NCI-H1092 treated with DMSO at 0.1 percent for 48 hours (cell line): Measurements from ENCODE around the gene ZNF804B.

Experiments
- DNase-seq: peaks from one replicate; lab custom pipeline; 2025; lab: John Stamatoyannopoulos, UW

ZNF804B gene

DNA sequence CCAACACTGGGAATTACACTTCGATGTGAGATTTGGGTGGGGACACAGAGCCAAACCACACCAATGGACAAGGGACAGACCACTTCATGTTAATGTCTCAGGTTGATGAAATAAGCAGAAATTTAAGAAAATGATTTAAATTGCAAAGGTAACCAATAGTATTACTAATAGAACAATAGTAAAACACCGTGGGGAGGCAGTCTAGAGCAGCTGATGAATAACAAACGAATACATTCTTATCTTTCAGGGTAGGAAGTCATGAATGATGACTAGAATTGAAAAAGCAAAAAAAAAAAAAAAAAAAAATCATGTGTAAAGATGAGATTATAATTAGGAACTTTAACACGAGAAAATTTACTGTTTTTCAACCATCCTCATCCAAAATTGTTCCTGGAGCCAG is 207.9 kb downstream of the ZNF804B start:
- no peak for DNase-seq

DNA sequence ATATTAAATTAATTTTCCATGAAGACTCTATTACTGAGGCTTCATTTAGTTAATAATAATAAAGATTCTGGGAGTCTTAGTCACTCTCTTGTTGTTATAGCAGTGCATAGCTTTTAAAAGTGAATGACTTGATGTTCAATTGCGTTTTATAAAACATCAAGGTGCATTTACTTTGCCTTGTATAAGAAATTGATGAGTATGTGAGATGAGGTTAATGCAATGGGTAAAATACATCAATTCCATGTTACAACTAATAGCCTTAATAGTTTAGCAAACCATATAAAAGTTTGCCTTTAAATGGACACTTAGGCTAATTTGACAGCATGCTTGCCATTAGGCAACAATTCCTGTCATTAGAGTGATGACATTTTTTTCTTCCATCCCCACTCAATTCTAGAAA is 209.7 kb downstream of the ZNF804B start:
- DNase-seq = no peak

DNA sequence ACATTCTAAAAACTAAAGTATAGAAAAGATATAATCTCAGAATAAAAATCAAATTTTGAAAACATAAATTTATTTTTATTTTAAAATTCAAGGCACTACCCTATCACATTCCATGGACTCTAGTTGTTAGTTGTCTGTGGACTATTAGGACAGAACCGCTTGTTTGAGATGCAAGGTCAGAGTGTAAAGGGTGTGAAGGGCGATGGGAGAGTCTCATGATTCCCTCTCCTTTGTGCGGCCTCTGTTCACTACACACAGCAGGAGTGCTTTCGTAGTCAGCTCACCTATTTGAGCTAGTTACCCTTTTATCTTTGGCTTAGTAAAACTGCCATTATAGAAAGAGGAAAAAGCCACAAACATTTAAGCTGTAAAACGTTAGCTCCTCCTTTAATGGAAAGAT is 225.8 kb downstream of the ZNF804B start:
- no peak for DNase-seq

DNA sequence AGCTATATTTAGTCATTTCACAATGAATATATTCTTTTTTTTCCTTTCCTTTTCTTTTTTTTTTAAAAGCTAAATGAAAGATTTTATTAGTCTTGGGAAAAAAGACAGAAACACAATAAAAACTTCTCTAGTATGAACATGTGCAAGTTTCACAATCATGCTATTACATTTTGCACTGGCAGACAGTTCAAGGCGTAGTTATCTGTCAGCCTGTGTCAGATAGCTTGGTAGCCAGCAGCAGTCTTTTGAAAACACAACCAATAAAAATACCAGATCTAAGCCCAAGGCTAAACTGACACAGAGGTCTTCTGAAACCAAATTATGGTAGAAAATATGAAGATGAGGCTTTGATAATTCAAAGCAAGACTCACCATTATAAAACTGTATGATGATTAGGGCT is 241.8 kb downstream of the ZNF804B start:
- DNase-seq = no peak

DNA sequence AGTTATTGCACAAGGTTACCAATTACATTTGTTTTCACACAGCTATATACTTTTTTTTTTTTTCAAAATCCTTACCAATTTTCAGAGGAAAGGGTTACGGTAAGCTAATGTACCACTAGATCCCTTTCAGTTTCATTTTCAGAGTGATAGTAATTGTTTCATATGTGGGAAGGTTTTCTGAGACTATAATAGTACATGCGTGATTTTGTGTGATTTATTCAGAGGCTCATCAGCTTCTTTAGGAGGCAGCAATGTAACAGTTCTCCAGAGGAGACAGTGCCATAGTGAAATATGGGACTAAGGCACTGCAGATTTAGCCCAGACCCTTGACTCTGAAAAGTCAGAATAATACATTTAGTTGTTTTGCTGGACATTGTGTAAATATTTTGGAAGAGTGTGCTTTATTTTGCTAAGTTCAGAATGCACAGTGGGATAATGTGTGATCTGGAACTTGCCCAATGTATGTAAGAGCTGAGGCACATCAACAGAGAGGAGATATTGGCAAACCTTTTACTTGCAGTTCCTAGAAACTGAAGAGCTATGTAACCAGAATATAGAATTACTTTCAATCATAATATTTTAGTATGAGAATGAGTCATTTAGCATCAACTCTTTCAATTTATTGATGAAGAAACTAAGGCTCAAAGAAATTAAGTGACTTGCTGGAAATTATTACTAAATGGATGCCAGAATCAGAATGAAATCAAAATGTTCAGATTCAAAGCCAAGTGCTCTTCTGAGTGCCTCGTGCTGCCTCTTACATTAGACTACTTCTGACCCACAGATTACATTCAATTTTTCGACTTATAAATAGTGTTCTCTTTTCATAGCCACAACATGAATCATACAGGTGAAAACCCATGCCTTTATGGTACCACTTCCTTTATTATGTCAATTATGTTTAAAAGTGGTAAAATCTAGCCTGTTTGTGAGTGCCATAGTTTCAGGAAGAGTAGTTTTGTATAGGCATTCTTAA is 243.8 kb downstream of the ZNF804B start:
- DNase-seq = peak; percentile 36

DNA sequence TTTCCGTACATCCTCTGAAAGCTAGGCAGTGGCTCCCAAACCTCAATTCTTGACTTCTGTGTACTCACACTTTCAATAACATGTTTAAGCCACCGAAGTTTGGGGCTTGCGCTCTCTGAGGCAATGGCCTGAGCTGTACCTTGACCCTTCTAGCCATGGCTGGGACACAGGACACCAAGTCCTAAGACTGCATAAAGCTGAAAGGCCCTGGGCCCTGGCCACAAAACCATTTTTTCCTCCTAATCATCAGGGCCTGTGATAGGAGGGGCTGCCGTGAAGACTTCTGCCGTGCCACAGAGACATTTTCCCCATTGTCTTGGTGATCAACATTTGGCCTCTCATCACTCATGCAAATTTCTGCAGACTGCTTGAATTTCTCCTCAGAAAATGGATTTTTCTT is 252.5 kb downstream of the ZNF804B start:
- DNase-seq = no peak

DNA sequence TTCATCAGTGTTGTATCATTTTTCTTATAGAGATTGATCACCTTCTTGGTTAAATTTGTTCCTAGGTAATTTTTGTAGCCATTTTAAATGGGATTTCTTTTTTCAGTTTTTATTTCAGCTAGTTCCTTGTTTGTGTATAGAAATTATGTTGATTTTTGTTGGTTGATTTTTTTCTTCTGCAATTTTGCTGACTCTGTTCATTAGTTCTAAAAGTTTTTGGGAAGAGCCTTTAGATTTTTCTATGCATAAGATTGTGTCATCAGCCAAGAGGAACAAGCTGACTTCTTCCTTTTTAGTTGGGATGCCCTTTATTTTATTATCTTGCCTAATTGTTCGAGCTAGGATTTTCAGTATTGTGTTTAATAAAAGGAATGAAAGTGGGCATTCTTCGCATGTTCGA is 258.2 kb downstream of the ZNF804B start:
- DNase-seq = no peak

DNA sequence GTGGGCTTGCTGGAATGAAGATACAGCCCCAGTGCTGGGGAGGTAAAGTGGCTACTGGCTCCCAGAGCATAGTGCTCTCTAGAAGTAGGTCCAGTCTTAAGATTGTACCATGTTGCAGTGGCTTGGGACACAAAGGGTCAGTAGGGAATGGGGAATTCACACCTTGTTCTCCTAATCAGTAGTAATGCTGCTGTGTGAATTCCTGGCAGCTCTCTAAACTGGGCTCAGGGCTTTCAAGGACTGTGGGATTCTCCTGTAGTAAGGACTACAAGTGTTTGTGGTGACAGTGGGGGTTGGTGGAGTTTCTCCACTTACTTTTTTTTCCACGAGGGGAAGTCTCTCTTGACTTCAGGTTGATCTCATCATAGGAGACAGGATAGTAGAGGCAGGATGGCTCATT is 262.2 kb downstream of the ZNF804B start:
- no peak for DNase-seq

DNA sequence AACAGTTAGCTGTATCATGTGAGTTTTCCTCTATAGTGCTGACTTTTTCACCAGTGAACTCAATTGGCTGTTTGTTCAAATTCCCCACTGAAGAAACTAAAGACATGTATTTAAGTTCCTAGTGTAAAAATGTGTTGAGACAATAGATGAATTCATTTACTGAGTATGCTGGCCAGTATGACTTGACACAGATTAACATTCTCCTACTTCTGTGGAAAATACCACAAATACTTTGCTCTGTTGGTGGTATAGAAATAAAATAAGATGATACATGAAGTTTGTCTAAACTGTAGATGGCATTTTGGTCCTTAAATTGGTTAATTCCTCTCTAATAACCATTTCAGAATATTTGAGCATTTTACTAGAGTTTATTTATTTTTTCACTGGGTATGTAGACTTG is 263.7 kb downstream of the ZNF804B start:
- no peak for DNase-seq

DNA sequence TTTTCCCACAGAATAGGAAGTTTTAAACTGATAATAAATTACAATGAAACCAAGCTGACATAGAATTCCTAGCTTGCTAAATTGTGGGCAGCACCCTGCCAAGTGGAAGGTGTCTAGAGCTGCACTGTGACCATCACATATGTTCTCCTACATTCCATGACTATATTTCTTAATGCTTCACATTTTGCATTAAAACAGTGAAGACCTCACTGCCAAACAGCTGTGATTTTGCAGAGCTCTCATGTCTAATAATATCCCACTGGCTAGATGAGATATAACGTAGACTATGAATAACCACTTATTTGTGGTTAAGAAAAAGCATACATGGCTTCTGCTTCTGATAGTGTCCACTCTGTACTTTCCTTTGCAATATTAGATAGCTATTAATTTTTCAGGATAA is 264.4 kb downstream of the ZNF804B start:
- no peak for DNase-seq

DNA sequence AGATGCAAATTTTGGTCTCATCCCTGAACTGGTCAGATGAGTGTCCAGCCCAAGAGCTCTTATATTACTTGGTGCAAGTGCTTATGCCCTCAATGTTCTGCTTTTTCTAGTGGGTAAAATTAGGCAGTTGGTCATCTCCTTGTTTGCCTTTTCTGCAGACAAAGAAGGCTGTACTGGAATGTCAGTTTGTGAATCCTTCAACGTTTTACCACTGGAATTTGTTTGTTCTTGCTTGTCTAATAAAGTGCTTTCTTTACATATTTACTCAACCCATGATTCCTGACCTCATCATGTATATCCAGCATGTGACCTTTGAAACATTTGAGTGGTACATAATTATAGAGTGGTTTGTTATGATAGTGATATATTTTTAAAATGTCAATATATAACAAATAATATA is 268.3 kb downstream of the ZNF804B start:
- DNase-seq = no peak

DNA sequence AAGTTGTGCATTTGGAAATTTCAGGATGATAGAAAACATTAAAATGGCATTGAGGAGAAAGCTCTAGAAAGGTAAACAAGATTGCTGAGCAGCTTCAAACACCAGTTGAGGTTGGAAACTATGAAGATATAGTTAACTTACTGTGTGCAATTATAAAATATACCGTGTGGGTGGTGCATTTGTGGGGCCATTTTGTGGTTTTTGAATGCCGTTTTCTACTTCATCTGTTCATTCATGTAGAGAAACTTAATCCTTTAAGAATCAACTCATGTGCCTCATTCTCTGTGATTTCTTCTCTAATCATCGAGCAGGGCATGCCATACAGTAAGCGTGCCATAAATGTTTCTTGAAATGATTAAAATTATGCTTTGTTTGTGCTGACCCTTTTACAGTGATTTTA is 268.8 kb downstream of the ZNF804B start:
- DNase-seq = no peak

DNA sequence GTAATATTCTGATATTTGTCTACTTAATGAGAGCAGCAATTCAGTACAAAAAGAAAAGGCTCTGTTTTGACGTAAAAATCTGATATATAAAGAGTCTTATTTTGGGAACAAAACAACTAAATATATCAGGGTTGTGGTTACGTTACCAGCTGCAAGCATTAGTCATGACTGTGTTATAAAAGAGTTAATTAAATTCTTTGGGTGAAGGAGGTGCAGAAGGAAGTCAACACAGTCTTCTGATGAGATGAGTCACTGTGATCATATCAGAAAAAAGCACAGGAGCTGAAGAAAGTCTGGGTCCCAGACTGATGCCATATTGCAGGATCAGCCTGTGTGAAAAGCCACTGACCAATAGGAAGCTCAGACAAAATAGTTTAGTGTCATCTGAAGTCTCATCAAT is 270.4 kb downstream of the ZNF804B start:
- no peak for DNase-seq

DNA sequence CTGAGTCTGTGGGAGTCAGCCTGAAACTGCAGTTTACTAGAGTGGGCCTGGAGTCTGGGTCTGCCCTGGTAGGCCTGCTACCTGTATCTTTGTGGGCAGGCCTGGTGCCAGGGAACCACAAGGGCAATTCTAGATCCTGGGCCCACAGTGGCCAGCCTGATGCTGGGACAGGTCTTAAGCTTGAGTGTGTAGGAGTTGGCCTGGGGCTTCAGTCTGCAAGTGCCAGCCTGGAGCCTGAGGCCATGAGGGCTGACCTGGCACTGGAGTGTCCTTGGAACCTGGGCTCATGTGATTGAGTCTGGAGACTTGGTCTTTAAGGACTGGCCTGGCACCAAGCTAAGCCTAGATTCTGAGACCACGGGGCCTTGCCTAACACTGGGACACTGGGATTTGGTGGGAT is 281.7 kb downstream of the ZNF804B start:
- DNase-seq = no peak

DNA sequence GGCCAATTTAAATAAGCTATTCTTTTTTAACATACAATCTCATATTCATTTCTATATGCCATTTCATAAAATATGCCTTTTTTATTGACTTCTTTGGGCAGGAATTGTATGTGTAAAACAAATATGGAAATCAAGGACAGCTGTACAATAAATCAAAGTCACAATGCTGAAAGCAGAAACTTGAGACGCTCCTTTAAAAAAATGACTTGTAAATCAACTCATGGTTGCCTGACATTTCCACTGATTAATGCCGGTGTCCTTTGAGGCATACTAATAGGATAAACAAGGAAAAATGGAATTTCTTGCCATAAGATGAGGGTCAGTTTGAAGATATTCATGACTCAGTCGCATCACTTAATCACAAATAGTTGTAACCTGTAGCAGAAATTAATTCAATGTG is 283.4 kb downstream of the ZNF804B start:
- DNase-seq = no peak

DNA sequence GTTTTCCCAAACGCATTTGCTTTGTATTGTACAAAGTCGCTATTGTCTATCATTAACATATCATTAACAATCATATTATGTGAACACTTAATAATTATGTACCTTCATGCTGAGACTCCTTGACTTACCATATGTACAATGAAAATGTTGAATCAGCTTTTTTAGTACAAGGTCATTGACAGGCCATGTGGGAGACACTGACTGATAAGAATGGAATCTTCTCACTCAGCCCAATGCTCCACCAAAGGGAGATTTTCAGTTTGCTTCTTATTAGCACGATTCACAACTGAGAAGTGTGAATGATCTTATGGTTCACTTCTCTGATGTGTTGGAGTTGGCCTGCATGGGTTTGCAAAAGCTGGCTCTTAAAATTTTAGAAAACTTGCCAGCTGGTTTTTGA is 289.5 kb downstream of the ZNF804B start:
- no peak for DNase-seq

DNA sequence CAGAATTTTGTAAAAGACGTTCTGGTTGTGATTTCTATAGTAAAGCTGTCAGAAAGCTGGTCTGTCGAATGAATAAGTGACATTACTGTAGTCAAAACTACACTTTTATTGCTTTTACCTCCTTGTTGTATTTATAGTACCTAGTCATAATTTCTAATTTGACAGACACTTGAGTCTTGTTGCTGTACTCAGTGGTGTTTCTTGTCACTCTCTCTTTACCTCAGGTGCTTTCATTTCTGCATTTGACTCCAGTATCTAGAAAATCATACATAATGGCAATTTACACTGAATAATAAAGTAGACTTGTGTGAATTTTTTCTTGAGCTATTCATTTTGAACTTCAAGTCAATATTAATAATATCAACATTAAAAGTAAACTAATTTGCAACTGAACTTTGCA is 293.6 kb downstream of the ZNF804B start:
- DNase-seq = no peak

DNA sequence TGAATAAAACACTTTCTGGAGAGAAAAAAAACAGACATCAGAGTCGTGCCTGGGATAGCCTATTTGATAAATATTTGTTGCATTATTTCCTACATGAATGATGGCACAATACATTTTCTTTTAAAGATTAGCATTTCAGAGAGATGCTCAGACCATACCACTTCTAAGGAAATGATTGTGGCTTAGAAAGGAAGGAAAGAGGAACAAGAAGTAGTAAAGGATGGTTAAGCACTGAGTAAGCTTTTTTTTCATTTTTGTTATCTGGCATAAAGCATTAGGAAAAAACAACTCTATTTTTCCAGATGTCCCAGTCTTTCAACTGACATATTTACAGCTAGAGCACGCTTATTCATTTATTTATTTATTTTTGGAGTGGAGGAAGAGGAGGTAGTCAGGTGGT is 294.9 kb downstream of the ZNF804B start:
- DNase-seq = no peak

DNA sequence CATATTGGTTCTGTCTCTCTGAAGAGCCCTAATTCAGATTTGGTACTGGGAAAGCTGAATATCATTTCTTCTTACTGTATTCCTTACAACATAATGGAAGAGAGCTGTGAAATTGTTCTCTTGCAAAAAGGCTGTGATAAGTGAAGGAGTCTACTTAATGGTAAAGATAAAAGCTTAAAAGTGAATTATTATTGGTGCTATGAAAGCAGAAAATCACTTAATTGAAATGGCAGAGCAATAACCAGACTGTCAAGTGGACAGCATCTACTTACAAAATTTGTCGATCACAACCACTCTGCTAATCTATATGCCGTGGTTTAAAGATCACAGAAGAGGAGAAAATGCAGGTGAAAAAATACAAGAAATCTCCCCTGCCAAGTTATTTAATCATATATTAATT is 300.7 kb downstream of the ZNF804B start:
- no peak for DNase-seq

DNA sequence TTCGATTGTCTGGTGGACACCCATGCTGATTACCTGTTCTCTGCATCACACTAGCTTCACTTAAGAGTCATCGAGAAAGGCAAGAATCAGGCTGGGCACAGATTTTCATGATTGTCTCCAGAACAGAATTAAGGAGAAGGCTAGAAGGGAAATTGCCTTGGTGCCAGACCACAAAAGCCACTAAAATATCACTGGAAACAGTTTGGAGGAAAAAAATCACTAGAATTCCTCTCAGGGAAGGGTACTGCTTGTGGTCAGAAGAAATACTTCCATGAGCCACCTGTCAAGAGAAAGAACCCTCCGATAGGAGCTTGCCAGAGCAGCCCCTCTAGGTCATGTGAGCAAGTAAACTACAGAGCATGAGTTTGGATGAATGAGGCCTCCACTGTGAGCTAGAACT is 305.3 kb downstream of the ZNF804B start:
- DNase-seq = no peak

DNA sequence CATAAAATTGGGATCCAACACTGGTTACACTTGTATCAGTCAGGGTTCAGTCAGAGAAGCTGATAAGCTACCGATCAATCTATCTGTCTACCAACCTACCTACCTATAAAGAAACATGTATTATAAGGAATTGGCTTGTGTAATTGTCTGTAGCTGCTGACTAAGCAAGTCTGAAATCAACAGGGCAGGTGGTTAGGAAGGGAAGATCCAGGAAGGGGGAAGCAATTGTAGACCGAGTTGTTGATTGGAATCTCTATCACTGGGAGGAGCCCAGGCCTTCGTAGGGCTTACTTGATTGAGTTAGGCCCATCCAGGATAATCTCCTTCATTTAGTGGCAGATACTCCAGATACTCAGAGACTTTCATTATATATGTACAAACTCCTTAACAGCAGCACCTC is 307.5 kb downstream of the ZNF804B start:
- DNase-seq = no peak

DNA sequence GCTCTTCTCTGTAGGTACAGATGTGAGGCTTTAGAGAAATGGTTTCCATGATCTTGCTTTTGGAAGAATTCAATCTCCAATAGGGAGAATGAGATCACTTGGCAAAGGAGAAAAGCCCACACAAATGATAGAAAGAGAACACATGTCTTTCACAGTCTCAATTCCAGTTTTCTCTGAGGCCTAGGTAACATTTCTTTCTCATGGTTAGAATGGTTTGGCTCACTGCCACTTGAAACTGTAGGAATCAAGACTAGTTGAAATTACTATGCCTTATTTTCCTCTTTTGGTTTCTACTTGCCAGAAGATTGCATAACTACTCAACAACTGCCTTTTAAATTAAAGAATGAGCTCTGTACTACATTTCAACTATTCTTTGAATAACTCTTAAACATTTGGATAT is 312.6 kb downstream of the ZNF804B start:
- no peak for DNase-seq

DNA sequence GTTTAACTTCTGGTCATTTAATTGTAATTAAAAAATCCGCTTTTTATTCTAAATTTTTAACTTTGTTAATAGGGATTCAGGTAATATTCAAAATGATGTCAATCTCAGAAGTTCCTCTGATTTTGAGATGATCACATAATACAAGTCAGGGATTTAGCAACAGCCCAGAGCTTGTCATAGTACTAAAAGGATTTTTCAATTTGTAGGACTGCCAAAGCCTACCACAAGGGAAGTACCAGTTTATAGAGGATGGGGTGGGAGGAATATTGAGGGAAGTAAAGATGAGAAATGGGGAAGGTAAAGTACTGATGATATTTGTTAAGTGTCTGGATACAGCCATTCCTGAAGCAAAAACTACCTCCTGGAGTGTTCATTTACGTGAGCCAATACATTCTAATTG is 314.3 kb downstream of the ZNF804B start:
- no peak for DNase-seq

DNA sequence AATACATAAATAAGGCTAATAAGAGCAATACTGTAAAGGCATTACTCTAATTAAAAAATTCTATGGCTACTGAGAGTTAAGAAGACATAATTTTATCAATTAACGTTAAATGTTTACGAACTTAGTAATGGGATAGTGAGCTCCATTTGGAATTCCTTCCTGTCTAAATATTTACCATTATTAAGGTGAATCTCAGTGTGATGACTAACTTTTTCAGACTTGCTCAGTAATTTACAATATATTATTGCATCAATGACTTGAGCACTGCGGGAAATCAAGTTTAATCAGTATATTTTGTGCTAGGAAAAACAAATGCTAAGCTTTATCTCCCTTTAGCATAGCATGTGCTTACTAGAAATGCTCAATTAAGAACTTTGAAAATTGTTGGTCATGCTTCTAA is 318.5 kb downstream of the ZNF804B start:
- DNase-seq = no peak
